ENCODE results near the gene CCL4L2. TPM values are rescaled to one million over a fixed set of nuclear protein-coding genes. Genes with fewer than 3 reads are reported as not detected.
"Not testable (repeated sequence)": the region's sequence is repeated elsewhere in the genome, so short reads cannot be mapped to it uniquely, and the experiment has no call there.

Gene CCL4L2
- total RNA-seq, 1 donor from 2014 or later: not detected

DNA sequence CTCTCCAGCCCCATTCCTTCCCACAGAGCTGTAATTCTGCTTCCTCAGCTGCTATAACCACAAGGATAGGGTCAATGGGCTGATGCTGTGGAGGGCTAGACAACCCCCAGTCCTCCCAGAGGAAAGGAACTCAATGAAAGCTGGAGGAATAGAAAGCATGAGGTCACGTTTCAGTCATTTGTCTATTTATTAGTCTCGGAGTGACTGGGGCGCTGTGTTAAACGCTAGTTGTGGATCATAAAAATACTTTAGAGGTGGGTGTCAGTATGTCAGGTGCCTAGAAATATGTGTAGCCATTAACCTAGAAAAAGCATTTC lies 13.5 kb upstream of the CCL4L2 start:
- Mint-ChIP-seq H3K36me3 (ENCODE audit: low read depth, unreplicated experiment) (no peaks in the 10 kb centered on the region), H3K4me1 (ENCODE audit: unreplicated experiment) (peaks cover 39% of the 10 kb centered on the region), H3K9me3 (ENCODE audit: unreplicated experiment) (no peaks in the 10 kb centered on the region), H3K27ac (ENCODE audit: unreplicated experiment) (no peak overlapping the region), H3K27me3 (ENCODE audit: unreplicated experiment) (peaks cover 5% of the 10 kb centered on the region), H3K4me3 (ENCODE audit: unreplicated experiment) (no peak overlapping the region)
- TF ChIP-seq, protein P1, sequence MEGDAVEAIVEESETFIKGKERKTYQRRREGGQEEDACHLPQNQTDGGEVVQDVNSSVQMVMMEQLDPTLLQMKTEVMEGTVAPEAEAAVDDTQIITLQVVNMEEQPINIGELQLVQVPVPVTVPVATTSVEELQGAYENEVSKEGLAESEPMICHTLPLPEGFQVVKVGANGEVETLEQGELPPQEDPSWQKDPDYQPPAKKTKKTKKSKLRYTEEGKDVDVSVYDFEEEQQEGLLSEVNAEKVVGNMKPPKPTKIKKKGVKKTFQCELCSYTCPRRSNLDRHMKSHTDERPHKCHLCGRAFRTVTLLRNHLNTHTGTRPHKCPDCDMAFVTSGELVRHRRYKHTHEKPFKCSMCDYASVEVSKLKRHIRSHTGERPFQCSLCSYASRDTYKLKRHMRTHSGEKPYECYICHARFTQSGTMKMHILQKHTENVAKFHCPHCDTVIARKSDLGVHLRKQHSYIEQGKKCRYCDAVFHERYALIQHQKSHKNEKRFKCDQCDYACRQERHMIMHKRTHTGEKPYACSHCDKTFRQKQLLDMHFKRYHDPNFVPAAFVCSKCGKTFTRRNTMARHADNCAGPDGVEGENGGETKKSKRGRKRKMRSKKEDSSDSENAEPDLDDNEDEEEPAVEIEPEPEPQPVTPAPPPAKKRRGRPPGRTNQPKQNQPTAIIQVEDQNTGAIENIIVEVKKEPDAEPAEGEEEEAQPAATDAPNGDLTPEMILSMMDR (IDR thresholded peaks at IDR 0.05; ENCODE audit: unreplicated experiment): no peak
- DNase-seq (ENCODE audit: low spot score): no peak

DNA sequence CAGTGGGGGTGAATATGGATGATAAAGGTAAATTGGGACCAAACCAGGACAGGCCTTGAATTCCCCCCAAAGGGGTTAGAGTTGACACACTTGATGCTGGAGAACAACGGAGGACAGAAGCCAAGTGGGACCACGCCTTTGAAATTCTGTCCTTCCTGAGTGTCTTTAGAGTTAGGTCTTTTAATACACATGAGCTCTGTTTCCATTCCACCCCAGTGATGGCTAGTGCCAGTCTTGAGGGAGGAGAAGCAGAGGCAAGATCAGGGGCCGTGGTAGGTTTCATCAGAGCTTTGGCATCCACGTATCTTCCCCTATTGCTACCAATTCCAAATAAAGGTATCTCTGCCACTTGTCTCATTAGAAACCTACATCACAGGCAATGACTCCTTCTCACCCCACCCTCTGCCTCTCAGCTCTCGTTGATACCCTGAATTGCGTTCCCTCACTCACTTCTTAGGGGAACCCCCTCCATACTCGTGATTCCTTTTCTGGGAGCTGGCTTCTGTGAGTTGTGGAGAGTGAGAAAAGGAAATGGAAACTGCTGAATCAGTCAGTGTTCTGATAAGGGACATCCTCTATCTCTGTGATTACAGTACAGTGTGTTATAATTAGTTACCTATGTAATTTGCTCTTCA lies 11.9 kb upstream of the CCL4L2 start:
- Mint-ChIP-seq H3K4me3 (ENCODE audit: unreplicated experiment) (no peak overlapping the region), H3K27ac (ENCODE audit: unreplicated experiment) (no peak overlapping the region), H3K27me3 (ENCODE audit: unreplicated experiment) (peaks cover 5% of the 10 kb centered on the region), H3K36me3 (ENCODE audit: low read depth, unreplicated experiment) (no peaks in the 10 kb centered on the region), H3K9me3 (ENCODE audit: unreplicated experiment) (no peaks in the 10 kb centered on the region), H3K4me1 (ENCODE audit: unreplicated experiment) (peaks cover 41% of the 10 kb centered on the region)
- TF ChIP-seq, protein P1 (IDR thresholded peaks at IDR 0.05; ENCODE audit: unreplicated experiment): no peak
- DNase-seq (ENCODE audit: low spot score): no peak

DNA sequence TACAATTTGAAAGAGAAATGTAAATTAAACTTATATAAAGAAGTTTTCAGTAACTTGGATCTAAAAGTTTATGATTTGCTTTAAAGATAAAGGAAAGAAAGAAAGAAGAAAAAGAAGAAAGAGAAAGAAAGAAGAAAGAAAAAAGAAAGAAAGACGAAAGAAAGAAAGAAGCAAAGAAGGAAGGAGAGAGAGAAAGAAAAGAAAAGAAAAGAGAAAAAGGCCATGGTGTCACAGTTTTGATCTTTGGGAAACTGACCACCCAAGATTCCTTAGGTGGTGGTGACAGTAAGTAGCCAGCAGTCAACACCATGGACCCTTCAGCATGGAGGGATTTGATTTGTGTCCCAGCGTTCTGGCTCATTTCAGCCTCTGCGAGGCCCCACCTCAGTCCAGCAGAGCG lies 9.8 kb upstream of the CCL4L2 start:
- not testable (repeated sequence) for H3K9me3 Mint-ChIP-seq (ENCODE audit: unreplicated experiment); H3K36me3 Mint-ChIP-seq (ENCODE audit: low read depth, unreplicated experiment); H3K27ac Mint-ChIP-seq (ENCODE audit: unreplicated experiment); DNase-seq (ENCODE audit: low spot score); H3K4me3 Mint-ChIP-seq (ENCODE audit: unreplicated experiment); H3K27me3 Mint-ChIP-seq (ENCODE audit: unreplicated experiment)
- H3K4me1 Mint-ChIP-seq (ENCODE audit: unreplicated experiment): peaks cover 27% of the 10 kb centered on the region

DNA sequence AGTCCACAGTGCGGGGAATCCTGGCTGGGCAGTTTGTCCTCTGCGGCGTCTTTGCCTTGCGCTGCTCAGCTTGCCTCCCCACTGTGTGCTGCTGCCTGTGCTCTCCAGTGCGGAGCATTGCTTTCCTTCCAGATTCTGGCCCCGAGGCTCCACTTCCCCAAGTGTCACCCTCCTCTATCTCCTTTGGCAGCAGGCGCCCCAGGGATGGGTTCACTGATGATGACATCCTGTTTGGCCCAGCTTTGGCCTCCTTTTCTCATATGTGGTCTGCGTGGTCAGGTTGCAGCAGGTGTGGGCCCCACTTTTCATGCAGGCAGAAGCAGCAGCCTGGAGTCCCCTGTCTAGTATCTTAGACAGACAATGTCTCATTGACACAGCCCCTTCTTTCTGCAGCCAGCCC lies 9.4 kb upstream of the CCL4L2 start:
- H3K27me3 Mint-ChIP-seq (ENCODE audit: unreplicated experiment); DNase-seq (ENCODE audit: low spot score); H3K27ac Mint-ChIP-seq (ENCODE audit: unreplicated experiment); H3K9me3 Mint-ChIP-seq (ENCODE audit: unreplicated experiment); H3K36me3 Mint-ChIP-seq (ENCODE audit: low read depth, unreplicated experiment); H3K4me3 Mint-ChIP-seq (ENCODE audit: unreplicated experiment): not testable (repeated sequence)
- peaks cover 25% of the 10 kb centered on the region for H3K4me1 Mint-ChIP-seq (ENCODE audit: unreplicated experiment)

GRCh38 chr17:36203335-36203734 lies 7.5 kb upstream of the CCL4L2 start:
- Mint-ChIP-seq H3K4me3 (ENCODE audit: unreplicated experiment) (no peak overlapping the region), H3K27ac (ENCODE audit: unreplicated experiment) (no peak overlapping the region), H3K4me1 (ENCODE audit: unreplicated experiment) (peaks cover 23% of the 10 kb centered on the region), H3K27me3 (ENCODE audit: unreplicated experiment) (peaks cover 2% of the 10 kb centered on the region), H3K36me3 (ENCODE audit: low read depth, unreplicated experiment) (no peaks in the 10 kb centered on the region), H3K9me3 (ENCODE audit: unreplicated experiment) (no peaks in the 10 kb centered on the region)
- DNase-seq (ENCODE audit: low spot score): no peak
- TF ChIP-seq, protein P1 (IDR thresholded peaks at IDR 0.05; ENCODE audit: unreplicated experiment): no peak

DNA sequence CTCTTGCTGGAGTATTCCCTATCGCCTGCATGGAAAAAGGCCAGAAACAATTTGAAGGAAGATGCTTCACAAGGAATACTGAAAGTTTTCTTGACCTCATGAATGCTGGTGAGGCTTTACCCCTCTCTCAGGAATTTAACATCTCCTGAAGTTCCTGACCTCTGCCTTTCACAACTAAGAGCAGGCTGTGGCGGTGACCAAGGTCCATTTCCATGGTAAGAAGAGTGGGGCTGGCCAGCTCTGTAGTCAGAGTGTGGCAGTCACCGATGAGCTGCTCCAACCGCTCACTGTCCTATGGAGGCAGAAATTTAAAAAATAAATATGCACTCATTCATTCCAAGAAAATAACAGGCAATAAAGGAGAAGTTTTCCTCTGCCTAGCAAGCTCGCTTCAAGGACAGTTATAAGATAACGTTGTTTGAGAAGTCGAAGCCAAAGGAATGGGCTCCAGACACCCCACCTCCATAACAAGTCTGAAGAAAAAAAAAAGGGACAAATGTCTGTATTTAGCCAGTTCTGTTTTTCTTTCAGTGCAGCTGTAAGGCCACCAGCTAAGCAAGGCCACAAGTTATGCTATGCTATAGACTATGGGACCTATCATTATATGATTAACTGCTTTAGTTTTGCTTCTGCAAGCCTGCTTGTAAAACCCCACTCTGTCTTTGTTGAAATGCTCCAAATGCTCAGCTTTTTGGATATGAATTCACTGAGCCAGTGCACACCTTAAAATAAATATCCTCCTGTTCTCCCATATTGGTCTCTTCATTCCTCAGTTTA lies 6.0 kb upstream of the CCL4L2 start:
- no peak overlapping the region for H3K27ac Mint-ChIP-seq (ENCODE audit: unreplicated experiment)
- H3K9me3 Mint-ChIP-seq (ENCODE audit: unreplicated experiment): no peaks in the 10 kb centered on the region
- H3K36me3 Mint-ChIP-seq (ENCODE audit: low read depth, unreplicated experiment): no peaks in the 10 kb centered on the region
- H3K4me1 Mint-ChIP-seq (ENCODE audit: unreplicated experiment): peaks cover 13% of the 10 kb centered on the region
- H3K4me3 Mint-ChIP-seq (ENCODE audit: unreplicated experiment): no peak overlapping the region
- DNase-seq (ENCODE audit: low spot score): no peak
- TF ChIP-seq, protein P1 (IDR thresholded peaks at IDR 0.05; ENCODE audit: unreplicated experiment): no peak
- H3K27me3 Mint-ChIP-seq (ENCODE audit: unreplicated experiment): peaks cover 2% of the 10 kb centered on the region
